ENCODE data around the gene LZTFL1.
"Not testable (repeated sequence)": the region's sequence is repeated elsewhere in the genome, so short reads cannot be mapped to it uniquely, and the experiment has no call there.

Gene LZTFL1

DNA sequence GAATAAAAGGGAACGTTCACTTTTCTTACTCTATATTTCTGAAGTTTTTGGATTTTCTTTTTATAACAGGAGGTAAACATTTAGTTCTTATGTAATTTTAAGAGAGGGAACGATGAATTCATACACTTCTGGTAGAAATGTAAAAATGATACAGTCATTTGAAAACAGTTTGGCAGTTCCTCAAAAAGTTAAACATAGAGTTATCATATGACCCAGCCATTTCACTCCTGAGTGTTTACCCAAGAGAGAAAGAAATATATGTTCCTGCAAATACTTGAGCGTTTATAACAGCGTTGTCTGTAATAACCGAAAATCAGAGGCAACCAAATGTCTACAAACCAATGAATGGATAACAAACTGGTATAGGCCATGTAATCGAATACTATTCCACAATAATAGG lies 23.6 kb upstream of the LZTFL1 start:
- TF ChIP-seq, protein P1, sequence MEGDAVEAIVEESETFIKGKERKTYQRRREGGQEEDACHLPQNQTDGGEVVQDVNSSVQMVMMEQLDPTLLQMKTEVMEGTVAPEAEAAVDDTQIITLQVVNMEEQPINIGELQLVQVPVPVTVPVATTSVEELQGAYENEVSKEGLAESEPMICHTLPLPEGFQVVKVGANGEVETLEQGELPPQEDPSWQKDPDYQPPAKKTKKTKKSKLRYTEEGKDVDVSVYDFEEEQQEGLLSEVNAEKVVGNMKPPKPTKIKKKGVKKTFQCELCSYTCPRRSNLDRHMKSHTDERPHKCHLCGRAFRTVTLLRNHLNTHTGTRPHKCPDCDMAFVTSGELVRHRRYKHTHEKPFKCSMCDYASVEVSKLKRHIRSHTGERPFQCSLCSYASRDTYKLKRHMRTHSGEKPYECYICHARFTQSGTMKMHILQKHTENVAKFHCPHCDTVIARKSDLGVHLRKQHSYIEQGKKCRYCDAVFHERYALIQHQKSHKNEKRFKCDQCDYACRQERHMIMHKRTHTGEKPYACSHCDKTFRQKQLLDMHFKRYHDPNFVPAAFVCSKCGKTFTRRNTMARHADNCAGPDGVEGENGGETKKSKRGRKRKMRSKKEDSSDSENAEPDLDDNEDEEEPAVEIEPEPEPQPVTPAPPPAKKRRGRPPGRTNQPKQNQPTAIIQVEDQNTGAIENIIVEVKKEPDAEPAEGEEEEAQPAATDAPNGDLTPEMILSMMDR (IDR thresholded peaks at IDR 0.05; ENCODE audit: insufficient read depth, low read depth, low read length, missing control alignments) = no peak
- DNase-seq (ENCODE audit: low read depth) = no peak
- no peak overlapping the region for H3K4me3 ChIP-seq (ENCODE audit: low read length)

DNA sequence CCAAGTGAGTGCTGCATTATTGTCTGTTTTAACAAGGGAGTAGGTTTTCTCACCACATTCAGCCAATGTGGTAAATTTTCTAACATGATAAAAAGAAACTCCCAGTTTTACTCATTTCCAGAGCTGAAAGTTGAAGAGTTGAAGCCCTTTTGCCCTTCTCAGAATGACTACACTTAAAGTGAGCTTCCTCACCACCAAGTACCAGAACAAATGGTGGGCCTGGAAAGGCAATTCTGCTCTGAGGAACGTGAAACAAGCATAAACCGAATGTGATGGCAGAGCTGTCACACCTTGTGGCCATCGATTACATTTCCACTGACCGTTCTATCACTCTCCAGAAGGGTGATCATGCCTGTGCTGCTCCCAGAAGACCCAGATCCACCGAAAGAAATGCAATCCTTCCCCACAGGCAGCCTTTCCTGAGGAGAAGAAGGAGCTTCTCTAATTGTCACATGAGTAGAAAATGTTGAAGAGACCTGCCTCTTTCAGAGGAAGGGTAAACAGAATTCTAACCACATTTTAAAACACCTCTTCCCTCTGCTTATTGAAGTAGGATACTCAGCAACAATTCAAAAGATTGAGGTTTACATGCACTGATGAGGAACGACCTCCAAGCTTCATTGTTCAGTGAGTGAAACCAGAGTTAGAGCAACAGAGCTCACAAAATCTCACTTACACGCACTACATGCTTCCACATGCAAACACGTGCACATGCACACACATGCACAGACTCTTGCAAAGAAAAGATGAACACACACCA lies 23.0 kb upstream of the LZTFL1 start:
- TF ChIP-seq, protein P1 (IDR thresholded peaks at IDR 0.05; ENCODE audit: insufficient read depth, low read depth, low read length, missing control alignments) = no peak
- no peak for DNase-seq (ENCODE audit: low read depth)
- H3K4me3 ChIP-seq (ENCODE audit: low read length) = no peak overlapping the region

DNA sequence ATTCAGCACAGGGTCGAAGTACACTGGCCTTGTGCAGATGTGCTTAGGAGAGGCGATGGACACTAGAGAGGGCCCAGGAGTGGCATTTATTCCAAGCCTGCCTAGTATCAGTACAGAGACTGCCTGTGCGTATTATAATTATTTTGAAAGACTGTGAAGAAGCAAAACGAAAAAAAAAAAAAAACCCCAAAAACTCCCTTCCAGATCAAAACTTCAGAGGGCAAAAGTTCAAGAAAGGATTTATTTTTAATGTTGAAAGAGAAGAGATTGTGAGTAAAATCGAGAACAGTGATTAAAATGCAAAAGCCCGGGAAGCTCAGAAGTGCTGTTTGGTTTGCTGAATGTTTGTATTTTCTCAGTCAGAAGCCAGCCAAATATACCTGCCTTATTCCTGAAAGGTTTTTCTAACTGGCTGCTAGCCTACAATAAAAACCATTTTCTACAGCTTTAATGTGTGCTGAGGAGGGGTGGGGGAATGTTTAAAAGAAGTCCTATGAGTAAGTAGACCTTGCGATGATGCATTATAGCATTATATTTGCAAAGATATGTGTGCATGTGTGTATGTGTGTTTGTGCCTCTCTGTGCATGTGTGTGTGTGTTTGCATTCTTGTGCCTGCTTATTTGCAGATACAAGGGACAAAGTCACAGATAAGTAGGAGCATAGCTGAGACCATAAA lies 19.3 kb upstream of the LZTFL1 start:
- no peak for DNase-seq (ENCODE audit: low read depth)
- no peak overlapping the region for H3K4me3 ChIP-seq (ENCODE audit: low read length)
- TF ChIP-seq, protein P1 (IDR thresholded peaks at IDR 0.05; ENCODE audit: insufficient read depth, low read depth, low read length, missing control alignments) = no peak

DNA sequence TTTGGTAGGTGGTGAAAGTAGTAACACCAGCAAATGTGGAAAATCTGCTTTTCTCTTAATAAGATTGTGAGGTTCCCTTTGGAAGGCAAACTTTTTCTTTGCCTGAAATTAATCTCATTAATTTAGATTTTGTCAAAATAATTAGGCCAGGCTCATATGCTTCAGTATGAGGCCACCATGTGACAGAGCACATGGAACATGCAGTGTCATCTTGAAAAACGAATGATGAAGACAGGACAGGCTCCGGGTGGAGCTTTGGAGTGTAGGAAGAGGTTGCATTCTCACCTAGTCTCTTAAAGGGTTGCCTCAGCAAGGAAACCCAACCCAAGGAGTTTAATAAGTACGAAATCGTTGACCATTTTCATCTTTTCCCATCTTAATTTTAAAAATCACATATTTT lies 18.6 kb upstream of the LZTFL1 start:
- TF ChIP-seq, protein P1 (IDR thresholded peaks at IDR 0.05; ENCODE audit: insufficient read depth, low read depth, low read length, missing control alignments) = no peak
- DNase-seq (ENCODE audit: low read depth) = no peak
- H3K4me3 ChIP-seq (ENCODE audit: low read length) = no peak overlapping the region

DNA sequence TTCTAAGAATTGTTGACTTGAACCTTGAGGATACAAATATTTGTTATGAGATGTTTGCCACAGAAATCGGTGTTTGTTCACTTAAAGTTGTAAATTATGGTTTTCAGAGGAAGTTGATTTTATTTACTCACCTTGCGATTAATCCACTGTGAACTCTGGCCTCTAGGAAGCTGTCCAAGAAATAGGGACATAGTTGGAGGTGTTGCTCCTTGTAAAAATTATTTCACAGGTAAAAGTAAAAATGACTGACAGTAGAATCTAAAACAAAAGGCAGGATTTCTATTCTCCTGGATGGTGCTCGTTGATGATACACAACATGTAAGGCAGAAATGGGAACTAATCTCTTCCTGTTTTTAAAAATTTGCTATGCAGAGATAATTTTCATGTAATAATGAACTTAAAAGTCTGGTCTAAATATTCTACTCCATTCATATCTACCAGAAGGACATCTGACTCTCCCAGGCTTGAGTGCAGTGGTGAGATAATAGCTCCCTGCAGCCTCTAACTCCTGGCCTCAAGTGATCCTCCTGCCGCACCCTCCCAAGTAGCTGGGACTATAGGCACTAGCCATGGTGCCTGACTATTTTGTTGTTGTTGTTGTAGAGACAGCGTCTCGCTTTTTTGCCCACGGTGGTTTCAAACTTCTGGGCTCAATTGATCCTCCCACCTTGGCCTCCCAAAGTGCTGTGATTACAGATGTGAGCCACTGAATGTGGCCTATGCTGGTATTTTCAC lies 17.1 kb upstream of the LZTFL1 start:
- TF ChIP-seq, protein P1 (IDR thresholded peaks at IDR 0.05; ENCODE audit: insufficient read depth, low read depth, low read length, missing control alignments) = no peak
- no peak for DNase-seq (ENCODE audit: low read depth)
- no peak overlapping the region for H3K4me3 ChIP-seq (ENCODE audit: low read length)

DNA sequence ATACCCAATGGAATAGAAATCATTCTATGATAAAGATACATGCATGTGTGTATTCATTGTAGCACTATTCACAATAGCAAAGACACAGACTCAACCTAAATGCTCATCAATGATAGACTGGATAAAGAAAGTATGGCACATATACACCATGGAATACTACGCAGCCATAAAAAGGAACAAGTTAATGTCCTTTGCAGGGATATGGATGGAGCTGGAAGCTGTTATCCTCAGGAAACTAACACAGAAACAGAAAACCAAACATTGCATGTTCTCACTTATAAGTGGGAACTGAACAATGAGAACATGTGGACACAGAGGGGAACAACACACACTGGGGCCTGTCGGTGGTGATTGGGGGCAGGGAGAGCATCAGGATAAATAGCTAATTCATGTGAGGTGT lies 15.1 kb upstream of the LZTFL1 start:
- H3K4me3 ChIP-seq (ENCODE audit: low read length) = not testable (repeated sequence)

DNA sequence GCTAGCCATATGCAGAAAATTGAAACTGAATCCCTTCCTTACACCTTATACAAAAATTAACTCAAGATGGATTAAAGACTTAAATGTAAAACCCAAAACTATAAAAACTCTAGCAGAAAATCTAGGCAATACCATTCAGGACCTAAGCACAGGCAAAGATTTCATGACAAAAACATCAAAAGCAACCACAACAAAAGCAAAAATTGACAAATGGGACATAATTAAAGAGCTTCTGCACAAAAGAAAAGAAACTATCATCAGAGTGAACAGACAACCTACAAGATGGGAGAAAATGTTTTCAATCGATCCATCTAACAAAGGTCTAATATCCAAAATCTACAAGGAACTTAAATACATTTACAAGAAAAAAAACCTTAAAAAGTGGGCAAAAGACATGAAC lies 14.4 kb upstream of the LZTFL1 start:
- DNase-seq (ENCODE audit: low read depth); H3K4me3 ChIP-seq (ENCODE audit: low read length): not testable (repeated sequence)

More for the DNA sequence above, 15.1 kb upstream of the LZTFL1 start:
- DNase-seq (ENCODE audit: low read depth) = not testable (repeated sequence)
